GM13977 (cell line): ENCODE measurements around the gene BPI.

Source experiments
- DNase-seq: peaks from one replicate; pipeline ENCODE4 v3.0.0; 2012; ENCODE audit warnings: low spot score
- in situ Hi-C: fragments of 300-500 bp; cut with MboI; formaldehyde crosslinking; loops from one replicate; pipeline ENCODE4 v1.12.0; 2022; ENCODE audit warnings: low sequenced_read_pairs, low pct_unique_long_range_greater_than_20kb, mixed read lengths, inconsistent platforms; ENCODE audit not compliant: unreplicated experiment
- TF ChIP-seq, protein P1 (sequence below): IDR thresholded peaks from 2 replicates; pipeline ENCODE4 v1.5.1; 2012; ENCODE audit warnings: mild to moderate bottlenecking, control low read depth; ENCODE audit not compliant: insufficient read depth; ENCODE audit errors: extremely low read depth, missing control alignments

BPI gene

DNA sequence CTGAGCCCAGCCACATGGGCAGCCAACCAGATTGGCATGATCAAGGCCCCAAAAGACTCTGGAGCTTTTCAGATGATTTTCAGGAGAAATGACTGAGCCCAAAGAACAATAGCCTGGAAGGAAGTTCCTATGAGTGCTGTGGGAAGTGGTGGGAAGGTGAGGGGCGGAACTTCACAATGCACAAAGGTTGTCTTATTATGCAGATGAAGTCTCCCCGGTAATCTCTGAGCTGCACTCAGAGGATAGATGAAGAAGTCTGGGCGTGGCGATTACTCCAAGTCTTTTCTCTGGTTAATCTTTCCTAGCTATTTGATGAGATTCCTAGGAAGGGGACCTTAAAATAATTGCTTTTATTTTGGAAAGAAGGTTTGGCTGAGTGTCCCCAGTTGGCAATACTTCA lies 79.2 kb downstream of the BPI start:
- TF ChIP-seq, protein P1, sequence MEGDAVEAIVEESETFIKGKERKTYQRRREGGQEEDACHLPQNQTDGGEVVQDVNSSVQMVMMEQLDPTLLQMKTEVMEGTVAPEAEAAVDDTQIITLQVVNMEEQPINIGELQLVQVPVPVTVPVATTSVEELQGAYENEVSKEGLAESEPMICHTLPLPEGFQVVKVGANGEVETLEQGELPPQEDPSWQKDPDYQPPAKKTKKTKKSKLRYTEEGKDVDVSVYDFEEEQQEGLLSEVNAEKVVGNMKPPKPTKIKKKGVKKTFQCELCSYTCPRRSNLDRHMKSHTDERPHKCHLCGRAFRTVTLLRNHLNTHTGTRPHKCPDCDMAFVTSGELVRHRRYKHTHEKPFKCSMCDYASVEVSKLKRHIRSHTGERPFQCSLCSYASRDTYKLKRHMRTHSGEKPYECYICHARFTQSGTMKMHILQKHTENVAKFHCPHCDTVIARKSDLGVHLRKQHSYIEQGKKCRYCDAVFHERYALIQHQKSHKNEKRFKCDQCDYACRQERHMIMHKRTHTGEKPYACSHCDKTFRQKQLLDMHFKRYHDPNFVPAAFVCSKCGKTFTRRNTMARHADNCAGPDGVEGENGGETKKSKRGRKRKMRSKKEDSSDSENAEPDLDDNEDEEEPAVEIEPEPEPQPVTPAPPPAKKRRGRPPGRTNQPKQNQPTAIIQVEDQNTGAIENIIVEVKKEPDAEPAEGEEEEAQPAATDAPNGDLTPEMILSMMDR: no peak
- in situ Hi-C loops: no loop called here
- no peak for DNase-seq

DNA sequence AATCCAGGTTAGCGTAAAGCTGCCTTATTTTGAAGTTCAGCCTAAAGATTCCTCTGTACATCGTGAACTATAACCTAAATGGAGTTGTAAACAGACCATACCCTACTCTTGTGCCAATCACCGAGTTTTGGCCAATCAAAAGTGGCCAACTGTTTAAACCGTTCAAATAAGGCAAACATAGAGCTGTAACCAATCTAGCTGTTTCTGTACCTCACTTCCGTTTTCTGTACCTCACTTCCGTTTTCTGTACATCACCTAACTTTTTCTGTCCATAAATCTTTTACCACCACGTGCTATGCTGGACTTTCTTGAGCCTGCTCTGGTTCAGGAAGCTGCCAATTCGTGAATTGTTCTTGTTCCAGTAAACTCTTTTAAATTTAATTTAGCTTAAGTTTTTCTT lies 82.0 kb downstream of the BPI start:
- DNase-seq: no peak
- in situ Hi-C loops: no loop called here
- TF ChIP-seq, protein P1: no peak

DNA sequence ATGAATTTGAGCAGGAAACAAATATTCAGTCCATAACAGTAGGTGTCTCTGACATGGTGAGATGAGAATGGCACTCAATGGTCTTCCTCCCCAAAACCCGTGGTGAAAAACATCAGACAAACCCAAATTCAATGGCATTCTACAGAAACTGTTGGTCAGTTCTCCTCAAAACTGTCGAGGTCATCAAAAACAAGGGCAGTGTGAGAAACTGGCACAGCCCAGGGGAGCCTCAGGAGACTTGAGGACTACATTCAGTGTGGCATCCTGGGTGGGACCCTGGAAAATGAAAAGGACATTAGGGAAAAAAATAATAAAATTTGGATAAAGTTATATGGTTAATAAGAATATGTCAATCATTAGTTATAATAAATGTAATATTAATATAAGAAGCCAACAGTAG lies 82.9 kb downstream of the BPI start:
- TF ChIP-seq, protein P1: no peak
- in situ Hi-C loops: no loop called here
- DNase-seq: no peak
